ENCODE measurements around the gene CACNB3.

CACNB3 gene

DNA sequence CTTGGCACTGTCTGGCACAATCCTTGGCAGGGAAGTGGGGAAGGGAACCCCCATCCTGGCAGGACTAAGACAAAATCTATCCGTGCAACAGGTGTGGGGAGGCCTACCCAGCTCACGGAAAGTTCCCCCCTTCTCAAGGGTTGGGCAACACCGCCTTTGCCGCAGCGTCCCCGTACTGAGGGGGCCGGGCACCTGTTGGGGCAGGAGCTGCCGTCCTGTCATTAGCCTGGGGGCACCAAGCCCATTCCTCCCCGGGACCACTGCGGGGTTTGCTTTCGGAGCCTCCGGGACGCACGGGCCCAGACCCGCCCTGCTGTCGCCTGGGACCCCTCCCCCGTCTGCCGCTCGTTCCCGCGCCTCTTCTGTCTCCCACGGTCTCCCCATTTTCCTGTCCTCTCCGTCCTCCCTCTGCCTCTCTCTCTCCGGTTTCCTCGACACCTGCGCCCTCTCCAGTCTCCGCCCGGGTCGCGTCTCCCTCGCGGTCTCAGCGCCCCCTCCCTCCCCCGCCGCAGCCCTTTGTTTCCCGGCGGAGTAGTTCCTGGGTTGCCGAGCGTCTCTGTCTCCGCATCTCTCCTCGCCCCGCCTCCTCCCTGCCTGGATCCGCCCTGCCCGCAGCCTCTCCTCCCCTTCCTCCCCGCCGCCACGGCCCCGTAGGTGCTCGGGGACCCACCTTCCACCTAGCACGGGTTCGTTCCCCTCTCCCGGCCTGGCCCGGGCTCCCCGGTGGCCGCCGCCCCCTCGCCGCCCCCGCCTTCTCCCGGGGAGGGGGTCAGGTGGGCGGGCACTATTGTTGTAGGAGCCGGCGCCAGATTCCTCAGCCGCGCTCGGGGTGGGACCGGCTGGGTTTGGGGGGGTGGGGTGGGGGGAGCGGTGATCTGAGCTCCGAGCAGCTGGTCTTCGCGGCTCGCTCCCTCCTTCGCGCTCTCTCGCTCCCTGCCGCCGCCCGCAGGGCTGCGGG lies at the start of gene CACNB3:
Gene CACNB3 (plus strand): TSS at position 624 of the 958 bp plus-strand sequence. CDS start 434 bp downstream, outside the sequence.
- DNase-seq: peak; percentile 40

DNA sequence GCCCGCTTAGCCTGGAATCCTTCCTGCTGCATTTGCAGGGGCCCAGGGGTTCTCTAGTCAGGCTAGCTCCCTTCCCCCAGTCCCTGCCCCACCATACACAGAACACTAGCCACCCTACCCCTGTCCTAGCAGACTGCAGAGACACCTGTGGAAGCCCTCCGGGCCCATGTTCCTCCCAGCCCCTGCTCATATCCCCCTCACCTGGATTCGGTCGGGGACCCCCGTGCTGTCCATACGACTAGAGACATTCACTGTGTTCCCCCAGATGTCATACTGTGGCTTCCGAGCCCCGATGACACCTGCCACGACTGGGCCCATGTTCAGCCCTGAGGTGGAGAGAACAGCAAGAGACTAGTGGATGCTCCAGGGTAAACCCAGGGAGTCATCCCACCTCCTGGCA lies 49.6 kb upstream of the CACNB3 start:
- no peak for DNase-seq

DNA sequence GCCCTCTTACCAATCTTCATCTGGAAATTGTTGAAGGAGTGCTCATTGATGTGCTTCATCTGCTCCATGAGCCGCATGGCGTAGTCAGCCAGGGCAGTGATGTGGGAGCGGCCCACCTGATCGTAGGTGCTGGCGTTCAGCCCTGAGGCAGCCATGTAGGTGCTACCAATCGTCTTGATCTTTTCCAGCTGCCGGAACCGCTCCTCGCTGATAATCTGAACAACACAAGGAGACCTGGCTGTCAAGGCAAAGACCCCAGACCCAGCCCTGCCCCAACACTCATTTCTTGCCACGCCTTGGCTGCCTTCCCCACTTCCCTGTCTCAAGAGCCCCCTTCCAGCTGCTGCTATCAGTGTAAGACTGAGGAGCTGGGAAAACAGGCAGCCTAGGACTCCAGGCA lies 47.5 kb upstream of the CACNB3 start:
- no peak for DNase-seq

DNA sequence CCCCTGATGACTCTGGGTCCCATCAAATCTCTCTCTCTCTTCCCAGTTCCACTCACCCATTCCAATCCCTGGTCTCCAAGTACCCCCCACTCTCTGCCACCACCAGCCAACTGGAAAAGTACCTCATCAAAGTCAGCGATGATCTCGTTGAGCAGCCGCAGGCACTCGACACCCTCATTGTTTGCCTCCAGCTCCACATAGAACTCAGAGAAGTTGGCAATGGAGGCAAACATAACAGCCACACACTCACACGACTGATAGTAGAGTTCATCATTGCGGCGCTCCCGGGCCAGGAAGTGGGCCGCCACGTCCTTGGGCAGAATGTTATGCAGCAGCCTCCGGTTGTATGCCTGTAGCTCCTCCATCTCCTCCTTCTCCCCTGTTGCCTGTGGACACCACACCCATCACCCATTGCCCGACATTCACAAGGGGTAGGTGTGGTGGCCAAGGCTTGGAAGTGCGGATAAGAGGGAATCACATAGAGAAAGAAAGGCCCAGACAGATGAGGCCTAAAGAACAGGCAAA lies 46.6 kb upstream of the CACNB3 start:
- no peak for DNase-seq

DNA sequence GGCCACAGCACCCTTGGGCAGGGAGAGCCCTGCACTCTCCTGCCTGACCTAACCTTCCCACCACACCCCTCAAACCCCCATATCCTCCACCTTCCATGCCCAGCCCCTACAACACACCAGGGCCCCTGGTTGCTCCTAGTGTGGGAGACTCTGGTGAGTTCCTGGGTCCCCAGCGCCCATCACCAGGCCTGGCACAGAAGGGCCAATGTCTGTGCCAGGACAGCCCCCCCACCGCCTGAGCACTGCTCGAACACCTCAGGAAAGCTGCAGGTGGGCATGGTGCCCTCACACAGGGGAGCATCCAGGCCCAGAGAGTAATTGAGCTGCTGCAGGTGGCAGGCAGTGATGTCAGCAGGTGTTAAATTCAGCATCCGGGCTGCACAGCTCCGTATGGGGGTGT lies 44.6 kb upstream of the CACNB3 start:
- DNase-seq: no peak

DNA sequence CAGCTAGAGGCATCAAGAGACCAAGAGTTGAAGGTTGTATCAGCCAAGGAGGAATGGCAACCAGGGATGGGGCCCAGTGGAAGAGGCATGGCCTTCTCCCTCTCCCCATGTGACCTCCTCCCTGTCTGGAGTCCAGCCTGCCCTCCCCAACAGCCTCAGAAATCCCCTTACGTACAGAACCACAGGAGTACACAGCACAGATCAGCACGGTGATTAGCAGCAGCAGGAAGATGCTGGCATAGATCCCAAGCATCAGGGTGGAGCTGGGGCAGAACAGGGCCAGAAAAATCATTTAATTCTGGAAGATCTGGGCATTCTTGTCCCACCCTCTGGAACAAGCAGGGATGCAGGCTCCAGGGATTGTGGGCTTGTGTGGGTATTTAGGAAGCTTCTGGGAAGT lies 43.8 kb upstream of the CACNB3 start:
- DNase-seq: no peak

DNA sequence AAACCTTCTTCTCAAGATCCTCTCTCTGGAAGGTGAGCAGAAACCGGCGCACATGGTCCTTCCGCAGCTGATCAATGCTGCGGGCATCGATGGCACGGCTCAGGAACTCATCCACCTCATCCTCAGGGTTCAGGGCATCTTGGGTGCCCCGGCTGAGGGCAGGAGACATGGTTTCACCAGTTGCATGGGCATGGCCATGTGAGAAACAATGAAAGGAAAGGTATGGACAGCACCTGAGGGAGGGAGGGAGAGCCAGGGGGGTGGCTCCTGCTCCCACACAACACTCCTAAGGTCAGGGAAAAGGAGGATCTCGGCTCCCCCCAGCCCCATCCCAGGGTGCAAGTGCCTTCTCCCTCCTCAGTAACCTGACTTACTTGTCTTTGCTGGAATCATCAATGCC lies 43.0 kb upstream of the CACNB3 start:
- no peak for DNase-seq

DNA sequence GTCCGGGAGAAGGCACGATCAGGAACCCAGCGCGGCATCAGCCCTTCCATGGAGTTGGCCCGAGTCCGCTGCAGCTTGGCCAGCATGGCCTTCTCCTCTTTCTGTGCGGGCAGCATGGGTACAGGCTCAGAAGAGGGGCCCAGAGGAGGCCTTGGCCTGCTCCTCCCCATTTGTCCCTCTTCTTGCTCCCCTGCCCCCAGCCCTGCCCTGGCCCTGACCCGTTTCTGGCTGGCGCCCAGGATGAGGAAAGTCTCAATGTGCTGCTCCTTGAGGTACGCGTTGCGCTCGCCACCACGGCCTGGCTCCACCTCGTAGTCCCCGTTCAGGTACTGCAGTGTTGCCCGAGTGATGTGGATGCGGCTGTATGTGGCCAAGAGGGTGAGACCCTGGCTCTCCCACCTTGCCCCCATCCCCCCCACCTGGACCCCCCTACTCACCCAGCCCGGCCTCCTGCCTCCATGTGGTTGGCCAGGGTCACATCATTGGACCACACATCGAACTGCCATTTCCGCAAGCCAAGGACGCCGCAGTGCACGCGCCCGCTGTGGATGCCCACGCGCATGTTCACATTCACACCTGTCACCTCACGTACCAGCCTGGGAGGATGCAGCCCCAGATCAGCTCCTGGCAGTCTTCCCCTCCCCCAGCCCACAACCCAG lies 42.2 kb upstream of the CACNB3 start:
- no peak for DNase-seq

DNA sequence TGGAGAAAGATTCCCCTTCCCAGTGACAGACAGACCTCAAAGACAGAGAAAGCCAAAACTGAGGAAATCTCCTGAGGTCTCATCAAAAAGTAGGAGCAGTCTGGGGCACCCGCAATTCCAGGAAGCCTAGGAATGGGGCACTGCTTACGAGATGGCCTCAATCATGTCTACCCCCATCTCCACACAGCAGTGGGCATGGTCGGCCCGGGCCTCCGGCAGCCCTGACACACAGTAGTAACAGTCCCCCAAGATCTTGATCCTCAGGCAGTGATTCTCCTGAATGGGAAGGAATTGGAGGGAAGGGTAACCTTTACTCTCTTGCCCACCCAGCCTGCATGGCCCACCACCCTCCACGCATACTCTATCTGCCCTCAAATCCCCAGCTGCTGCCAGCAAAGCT lies 41.3 kb upstream of the CACNB3 start:
- DNase-seq: no peak

DNA sequence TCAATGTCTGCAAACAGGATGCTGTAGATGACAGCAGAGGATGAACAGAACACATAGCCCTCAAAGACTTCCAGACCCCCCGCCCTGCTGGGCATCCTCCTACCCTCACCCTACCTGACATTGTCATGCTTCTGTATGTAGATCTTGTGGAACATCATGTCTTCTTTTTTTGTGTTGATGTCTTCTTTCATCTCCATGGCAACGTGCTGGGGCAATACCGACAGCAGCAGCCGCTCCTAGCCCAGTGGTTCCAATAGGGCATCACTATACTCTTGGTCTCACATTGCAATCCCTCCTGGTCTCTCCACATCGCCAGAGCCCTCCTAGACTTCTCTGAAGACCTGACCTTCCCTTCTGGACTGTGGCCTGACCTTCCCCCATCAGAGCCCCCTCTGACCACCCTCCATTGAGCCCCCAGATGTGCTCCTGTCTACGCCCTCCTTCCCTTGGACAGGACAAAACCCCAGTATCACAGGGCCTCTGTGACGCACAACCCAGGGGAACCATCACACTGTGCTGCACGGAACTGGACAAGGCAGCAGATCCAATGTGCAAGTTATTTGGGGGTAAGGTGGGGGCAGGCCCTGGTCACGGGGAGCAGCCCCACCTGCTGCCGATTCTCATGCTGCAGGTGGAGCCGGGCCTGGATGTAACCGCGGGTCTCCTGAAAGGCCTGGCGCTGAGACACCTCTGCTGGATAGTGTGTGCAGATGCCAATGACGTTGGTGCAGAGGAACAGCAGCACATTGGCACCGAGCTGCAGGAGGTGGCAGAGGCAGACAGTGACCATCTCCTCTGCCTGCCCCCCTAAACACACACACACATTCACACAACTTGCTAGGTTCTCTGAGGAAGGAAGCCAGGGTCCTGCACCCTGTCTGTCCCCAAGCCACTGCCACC lies 40.5 kb upstream of the CACNB3 start:
- no peak for DNase-seq

DNA sequence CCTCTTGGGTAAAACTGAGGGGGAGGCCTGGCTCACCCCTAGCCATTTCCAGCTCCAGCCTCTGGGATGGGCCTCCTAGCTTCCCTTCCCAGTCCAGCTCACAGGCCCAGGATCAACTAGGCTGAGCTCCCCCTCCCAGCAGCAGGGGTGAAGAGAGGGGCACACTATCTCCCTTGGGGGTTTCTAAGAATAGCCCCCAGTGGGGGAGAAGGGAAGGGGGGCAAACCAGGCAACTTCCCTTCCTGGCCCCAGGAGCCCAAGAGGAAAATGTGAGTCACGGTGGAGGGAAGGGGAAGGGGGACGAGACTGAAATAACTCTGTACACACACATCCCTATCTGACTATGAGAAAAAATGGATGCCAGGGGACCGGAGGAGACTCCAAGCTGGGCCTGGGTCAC lies 38.4 kb upstream of the CACNB3 start:
- no peak for DNase-seq

DNA sequence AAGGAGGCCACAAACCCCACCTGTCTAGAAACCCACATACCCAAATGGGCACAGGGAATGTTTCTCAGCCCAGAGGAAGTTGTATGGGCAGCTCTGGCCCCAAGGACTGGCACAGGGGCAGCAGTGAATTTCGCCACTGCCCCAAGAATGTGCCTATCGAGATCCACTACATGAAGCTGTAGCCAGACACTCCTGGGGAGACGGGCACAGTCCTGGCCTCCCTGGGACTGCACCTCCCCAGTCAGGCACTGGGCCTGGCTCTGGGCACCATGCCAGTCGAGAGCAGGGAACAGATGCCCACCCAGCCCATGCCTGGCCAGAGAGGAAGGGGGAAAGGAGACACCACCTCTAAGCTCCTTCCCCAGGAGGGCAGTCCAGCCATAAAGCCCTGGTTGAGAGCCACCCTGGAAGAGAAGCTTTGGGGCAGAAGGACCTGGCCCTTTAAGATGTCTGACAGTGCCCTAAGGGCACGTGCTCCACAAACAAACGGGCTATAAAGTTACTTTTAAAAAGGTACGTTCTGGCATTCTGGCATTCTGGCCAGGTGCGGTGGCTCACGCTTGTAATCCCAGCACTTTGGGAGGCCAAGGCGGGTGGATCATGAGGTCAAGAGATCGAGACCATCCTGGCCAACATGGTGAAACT lies 37.8 kb upstream of the CACNB3 start:
- DNase-seq: no peak

DNA sequence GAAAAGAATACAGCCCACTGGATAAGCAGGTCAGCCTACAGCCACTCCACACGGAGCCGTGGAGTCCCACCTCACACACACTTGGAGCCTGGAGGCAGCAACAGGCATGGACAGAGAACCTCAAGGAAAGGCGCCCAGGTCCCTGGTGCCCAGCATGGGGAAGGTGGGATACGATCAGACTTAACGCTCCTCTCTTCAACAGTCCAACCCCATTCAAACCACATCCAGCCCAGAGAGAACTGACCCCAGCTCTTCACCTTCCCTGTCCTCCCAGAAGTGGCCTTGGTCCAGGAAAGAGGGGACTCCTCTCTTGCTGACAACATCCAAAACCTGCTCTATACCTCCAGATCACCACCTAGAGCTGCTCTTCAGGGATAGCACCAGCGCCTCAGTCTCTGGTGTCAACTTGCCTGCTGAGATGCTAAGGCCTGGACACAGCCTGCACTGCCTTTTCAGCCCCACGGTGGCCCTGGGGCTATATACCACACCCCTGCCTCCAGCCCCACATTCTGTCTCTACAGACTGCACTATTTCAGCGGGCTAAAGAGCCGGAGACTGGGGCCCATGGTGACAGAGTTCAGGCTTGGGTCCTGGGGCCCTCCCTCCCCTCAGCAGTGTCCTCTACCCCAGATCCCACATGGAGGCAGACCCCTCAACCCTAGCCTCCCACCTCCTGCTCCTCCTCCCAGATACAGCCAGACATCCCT lies 36.4 kb upstream of the CACNB3 start:
- no peak for DNase-seq

DNA sequence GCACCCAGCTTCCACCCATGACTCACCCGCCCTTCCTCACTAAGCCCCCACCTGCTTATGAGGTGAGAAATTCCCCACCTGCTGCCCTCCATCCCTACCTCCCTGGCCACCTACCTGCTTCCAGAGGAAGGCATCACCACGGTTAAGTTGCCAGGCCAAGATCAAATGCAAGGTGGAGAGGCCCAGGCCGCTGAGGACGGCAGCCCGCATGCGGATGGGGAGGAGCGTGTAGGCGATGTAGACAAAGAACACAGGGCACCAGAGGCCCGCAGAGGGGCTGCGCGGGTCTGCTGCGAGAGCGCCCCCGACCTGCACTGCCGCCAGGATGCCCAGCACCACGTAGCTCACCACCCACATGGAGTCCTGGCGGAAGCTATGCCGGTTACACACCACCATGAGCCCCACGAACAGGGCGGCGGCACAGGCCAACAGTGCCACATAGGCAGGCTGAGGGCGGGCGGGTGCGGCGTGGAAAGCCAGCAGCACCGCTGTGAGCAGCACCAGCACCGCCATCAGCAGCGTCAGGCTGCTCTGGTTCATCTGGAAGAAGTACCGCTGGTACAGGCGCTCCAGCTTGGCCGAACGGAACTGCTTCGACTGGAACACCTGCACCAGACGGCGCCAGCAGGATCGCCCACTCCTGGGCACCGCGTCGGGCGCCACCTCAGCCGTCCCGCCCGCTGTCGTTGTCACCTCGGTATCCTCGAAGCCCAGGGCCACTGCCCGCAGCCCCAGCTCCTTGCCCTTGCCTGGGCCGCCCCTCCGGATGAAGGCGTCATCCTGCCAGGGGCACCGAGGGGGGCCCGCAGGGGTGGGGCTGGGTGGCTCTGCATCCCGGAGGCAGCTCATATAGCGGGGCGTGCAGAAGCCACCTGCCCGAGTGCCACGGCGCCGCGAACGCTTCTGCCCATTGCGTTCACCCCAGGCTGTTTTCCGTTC lies 35.6 kb upstream of the CACNB3 start:
- DNase-seq: no peak

DNA sequence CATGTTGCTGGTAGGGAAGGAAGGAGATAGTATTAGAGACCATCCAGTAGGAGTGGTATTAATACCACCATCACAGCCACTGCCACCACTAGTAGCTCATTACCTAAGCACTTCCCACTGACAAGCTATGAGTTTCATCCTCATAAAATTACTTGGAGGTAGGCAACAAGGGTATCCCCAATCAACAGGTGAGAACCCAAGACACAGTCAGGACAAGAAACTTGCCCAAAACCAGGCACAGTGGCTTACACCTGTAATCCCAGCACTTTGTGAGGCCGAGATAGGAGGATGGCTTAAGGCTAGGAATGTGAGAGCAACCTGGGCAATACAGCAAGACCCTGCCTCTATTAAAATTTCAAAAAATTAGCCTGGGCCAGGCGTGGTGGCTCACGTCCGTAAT lies 34.9 kb upstream of the CACNB3 start:
- no peak for DNase-seq

DNA sequence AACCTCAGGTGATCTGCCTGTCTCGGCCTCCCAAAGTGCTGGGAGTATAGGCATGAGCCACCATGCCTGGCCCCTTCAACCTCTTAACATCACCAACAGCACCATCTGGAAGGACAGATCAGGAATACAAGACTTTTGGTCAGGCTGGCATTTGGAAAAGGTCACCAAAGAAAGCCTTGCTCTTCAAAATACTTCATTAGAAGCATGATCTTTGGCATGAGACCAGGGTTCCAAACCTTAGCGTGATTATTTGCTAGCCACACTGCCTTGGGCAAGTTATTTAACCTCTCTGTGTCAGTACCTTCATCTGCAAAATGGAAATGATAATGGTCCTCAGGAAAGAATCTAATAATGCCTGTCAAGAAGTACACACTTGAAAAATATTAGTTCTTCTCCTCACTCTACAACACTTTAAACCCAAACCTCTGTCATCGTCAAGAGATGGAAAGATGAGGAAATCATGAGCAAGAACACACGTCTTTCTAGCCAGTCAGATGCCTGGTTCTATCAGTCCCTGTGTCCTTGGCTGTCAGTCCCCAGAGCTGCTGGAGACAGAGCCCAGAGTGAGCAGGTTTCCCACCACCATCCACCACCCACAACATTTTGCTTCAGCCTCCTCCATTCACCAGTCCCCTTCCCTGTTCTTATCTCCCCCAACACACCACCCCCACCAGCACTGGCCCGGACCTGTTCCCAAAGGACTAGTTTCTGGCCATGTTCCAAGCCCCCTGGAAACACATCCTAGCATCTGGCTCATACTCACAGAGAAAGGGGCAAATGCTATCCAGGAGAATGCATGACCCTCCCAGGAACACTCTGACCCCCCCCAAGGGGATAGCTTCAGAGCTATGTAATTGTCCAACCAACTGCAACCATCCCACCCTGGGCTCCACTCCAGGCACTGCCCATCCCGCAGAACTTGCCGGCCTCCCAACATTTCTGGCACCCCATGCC lies 31.4 kb upstream of the CACNB3 start:
- no peak for DNase-seq

DNA sequence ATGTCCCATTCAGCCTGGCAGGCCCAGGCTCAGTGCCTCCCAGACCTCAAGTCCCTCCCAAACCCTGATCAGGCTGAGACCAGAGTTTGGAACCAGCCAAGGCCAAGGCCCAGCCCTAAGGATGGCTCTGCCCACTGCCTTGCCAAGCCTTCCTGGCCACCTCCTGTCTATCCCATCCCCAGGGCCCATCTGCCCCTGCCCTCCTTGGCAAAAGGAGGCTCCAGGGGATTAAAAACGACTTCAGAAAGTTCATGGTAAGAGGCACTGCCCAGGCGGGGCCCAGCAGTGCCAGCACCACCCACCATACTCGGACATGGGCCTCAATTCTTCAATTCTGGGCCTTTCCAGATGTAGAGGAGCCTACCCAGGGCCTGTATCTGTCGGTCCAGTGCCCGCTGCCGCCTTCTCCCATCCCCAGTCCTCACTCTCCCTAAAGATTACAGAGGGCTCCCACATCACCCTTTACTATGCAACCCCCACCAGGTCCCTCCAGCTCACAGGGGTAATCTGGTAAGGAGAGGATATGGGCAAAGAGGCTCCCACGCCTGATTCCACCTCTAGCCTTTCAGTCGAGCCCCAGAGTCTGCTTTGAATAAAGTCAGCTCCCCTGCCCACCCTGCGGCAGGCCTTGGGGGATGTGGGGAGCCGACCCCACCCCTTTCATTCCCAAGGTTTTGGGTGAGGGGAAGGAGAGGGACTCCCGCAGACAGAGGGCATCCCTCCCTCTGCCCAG lies 30.3 kb upstream of the CACNB3 start:
- DNase-seq: no peak

DNA sequence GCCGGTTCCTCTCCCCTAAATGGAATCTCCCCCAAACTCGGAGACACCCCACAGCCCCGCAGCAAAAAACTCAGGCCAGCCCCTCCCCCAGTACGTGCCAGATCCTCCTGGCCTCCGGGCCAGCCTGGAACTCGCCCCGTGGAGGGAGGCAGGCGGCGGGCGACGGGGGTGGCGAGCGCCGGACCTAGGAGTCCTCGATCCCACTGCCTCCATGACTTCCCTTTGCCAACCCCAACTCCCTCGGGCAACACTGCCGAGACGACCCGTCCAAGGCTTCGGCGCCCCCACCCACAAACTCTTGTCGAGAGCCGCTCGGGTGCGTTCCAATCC lies 29.8 kb upstream of the CACNB3 start:
- DNase-seq: no peak

Data from amniotic stem cell (primary cell).